Activated T-cell treated with anti-CD3 and anti-CD28 coated beads for 4 hours (primary cell): ENCODE data around the gene G6PC2.
"Not testable (repeated sequence)": the region's sequence is repeated elsewhere in the genome, so short reads cannot be mapped to it uniquely, and the experiment has no call there.

ENCODE experiments used
- DNase-seq: peaks from one replicate; pipeline ENCODE4 v3.0.0-alpha.2; 2020

G6PC2 gene

DNA sequence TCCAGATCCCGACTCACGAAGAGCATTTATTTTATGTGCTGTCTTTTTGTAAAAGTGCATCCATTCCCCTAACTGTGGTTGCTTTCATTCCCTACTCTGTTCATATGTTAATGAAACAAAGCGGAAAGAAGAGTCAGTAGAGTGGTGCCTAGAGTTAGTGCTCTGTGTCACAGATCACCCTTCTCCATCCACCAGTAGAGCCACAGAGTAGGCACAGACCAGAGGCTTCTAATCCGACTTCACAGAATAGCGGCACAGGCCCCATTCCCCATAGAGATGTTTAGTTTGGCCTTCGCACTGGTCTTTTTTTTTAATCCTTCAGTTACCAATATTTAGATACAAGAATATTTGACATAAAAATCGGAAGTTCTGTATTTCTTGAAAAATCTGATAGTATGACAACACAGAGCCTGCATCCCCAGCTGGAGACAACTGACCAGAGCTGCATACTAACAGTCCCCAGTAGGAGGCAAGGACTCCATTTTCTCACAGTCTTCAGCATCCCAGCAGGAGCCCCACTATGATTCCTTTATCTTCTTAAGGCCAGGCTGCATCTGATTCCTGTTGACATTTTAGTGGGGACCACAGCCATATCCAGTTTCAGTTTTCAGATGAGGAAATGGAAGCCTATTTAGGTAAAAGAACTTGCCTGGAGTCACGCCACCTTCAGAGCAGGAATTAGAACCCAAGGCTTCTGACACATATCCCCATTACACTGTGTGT, 7.0 kb downstream of the G6PC2 start:
- DNase-seq = no peak

DNA sequence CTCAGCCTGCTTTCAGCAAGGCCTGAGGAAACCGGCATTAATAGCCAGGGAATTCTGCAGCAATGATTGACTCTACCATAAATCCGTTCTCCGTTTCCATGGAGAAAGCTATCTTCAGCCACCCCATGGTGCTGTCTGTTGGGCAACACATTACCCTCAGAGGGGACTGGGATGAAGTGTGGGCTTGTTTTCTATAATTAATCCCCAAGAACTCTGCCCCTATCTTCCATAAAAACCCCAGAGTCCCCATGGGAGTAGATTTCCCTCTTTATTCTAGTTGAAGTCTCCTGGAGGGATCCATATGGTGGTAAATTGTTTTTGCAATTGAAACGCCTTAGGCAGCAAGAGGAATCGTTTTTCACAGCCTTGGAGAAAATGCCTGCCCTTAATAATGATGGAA, 9.2 kb downstream of the G6PC2 start:
- no peak for DNase-seq

DNA sequence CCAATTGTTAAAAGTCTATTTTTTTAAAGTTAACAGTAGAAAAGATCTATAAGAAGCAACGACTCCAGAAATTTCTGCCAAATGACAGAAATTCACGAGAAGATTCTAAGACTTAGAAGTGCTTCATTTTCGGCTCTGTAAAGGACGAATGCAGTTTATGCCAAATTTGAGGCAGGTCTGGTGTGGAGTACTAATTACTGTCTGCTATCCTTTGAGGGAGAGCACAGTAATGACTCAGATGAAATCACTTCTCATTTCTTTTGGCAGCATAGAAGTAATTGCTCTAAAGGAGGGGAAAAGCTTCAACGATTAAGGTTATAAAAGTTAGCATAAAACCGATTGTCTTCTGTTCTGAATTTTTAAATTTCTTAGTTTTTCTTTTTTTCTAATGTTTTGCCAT, 11.4 kb downstream of the G6PC2 start:
- no peak for DNase-seq

DNA sequence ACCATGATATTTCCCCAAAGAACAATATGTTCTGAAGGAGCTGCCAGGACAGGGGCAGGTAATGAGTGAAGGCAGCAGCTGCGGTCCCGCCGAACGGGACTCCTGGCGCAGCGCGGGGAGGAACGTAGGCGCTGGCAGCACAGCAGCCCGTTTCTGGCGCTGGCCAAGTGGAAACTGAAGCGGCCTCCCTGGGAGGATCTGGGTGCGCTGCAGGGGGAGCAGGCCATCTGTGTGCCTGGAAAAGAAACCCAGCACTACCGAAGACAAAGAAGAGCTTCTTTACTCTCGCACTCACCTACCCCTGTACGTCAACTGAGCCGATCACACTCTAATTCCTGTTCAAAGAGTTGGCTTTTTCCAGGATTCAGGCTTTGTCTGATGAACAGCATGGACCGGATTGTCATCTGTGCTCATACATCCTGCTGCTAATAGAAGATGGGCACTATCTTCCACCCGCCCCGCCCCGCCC, 11.8 kb downstream of the G6PC2 start:
- no peak for DNase-seq

DNA sequence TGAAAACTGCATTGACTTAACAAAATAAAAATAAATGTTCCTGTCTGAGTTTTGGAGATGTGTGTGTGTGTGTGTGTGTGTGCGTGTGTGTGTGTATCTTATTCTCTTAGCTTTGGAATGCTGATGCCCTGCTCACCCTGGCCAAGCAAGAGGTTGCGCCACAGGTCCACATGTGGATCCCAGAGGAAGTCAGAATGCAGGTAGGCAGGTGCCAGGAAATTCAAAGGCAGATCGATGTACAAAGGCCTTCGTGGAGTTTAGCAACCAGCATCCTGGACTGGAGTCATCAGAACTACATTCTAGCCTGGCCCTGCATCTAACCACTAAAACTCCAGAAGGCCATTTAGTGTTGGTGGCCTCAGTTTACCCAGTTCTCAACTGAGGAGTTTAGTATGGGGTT, 12.4 kb downstream of the G6PC2 start:
- DNase-seq = no peak

DNA sequence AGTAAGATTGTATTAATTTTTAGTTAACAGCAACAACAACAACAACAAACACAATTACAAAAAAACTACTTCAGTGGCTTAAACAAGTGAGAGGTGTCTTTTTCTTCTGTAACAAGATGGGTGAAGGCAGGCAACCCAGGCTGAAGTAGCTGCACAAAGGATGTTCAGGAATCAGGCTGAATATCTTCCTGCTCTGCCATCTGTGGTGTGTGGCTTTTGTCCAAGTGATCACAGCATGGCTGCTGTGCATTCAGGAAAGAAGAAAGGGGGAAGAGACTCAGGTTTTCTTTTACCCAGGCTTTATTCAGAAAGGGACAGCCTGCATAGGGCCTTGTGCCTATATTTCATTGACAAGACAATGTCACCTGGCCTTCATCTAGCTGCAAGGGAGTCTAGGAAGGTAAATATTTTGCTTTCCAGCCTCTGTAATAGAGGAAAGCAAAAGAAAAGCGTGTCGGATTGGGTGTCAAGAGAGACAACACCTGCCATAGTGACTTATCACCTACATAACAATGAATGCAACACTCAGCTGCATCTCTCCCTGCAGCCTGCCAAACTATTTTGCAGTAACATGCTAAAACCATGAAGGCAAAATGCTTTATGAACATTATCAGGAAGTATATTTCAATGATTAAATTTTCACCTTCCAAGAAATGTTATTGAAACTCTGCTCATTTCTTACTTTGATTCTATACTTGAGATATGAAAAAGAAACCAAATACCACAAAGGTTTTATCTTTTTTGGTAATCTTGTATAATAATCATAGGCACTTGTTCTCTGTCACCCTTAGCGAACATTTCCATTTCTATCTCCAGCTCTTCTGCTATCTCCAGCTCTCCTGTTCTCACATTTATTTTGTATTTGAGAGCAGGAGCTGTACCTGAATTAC, 14.6 kb downstream of the G6PC2 start:
- no peak for DNase-seq

DNA sequence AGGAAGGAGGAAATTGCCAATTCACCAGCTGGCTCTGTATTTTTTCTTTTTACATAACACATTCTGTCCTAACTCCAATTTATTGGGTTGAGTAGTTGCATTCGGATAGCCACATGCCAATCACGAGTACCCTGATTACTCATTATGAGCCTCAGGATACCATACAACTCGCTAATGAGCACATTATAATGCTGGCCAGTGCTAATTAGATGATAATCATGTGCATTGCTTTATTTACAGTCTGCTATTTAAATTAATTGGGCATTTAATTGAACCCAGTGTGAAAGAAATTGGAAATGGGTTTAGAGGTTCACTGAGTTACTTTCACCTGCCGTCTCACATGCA, 15.2 kb downstream of the G6PC2 start:
- no peak for DNase-seq

DNA sequence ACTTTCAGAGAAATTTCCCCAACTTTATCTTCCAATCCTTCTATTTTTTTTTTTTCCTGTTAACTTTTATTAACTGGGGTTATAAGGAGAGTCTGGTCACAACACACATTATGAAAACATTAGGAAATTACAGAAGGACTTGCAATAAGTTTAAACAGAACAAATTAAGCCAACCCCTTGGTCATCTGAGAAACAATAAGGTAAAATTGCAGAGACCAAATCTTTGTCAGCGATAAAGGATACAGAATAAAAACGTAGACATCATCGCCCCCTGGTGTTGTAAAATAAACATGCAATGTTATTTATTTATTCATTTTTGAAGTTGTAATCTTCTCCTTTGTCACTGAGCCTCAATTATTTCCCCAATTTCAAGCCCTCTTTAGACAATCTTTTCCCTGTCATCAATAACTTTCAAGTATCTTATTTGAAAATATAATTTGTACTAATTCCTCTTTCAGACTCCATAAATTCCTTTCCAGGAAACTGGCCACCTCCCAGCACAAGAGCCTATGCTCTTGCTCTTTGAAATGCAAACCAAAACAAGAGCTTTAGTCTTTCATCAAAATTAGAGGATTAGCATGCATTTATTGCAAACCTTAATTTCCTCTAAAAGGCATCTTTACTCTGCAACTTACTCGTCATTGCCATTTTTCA, 19.5 kb downstream of the G6PC2 start:
- DNase-seq = no peak

DNA sequence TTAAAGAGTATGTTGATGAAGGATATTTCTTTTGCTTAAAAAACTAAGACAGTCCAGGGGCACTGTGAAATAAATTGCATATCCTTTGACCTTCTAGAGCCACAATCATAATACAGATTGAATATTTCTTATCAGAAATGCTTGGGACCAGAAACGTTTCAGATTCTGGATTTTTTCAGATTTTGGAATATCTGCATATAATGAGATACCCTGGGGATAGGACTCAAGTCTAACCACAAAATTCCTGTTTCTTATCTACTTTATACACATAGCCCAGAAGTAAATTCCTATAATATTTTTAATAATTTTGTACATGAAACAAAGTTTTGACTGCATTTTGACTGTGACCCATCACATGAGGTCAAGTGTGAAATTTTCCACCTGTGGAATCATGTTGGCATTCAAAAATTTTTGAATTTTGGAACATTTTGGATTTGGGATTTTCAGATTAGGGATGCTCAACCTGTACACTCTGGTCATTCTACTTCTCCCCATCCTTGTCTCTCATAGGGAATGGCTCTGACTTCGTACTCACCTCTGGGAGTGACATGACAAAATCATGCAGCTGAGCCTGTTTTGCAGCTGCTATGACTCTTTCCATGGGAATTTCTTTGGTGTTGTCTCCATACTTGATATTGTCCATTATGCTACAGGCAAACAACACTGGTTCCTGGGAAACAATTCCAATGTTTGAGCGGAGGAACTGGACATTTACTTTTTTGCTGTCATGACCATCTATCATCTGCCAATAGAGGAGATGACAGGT, 25.7 kb downstream of the G6PC2 start:
- DNase-seq = no peak

DNA sequence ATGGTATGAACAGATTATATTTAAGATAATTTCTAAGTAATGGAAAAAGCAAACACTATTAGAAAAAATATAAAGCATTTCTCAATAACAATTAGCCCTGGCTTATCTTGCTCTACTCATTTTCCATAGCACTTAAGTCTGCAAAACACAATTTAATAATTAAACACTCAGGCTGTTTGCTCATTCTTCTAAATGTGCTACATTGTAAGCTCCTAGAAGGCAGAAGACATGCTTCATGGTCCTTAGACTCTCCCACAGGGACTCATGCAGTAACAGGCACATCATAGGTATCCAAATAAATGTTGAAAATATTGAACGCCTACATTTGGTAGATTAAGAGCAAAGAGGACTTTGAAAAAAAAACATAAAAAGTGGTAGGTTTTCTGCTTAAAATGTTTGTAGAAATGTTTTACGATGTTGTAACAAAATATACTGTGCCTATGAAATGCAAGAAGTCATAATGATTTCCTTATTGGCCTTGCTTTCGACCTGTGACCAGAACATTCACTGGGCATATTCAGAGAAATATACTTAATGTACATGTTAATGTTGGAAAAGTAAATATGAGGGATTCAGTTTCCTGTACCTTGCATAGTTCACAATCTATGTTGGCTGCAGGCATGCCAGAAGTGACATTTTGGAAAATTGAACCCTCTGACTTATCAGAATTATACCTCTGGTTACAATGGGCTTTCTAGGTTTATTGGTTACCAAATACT, 27.2 kb downstream of the G6PC2 start:
- DNase-seq = no peak

DNA sequence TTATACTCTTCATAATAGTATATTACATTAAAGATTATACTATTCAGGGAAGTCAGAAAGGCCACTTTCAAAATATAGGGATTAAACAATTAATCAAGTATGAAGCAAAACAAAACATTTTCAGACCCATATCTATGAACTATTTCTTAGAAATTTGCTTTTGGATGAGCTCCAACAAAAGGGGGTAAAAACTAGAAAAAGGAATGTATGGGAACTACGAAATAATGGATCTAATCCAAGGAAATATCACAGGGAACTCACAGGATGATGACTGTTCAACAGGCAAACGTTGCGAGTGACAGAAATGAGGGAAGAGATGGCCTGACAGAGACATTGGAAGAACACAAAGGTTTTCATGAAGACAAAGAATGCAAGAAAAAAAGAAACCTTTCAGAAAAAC, 27.9 kb downstream of the G6PC2 start:
- no peak for DNase-seq

DNA sequence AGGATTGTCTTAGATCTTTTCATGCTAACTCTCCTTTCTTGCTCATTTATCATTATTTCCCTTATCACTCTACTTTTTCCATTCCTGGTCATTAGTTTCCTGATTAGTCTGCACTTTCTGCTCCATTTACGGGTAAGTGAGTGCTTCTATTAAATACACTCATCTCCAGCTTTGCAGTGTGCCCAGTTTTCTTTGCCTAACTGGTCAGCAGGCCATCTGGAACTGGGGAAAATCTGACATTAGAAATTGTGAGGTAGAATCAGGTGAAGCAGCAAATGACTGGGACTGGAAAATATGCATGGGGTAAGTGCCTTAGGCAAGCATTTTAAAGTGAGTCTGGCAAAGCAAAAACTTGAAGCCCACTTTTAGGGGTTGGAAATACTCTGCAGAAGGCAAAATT, 29.2 kb downstream of the G6PC2 start:
- DNase-seq = no peak

DNA sequence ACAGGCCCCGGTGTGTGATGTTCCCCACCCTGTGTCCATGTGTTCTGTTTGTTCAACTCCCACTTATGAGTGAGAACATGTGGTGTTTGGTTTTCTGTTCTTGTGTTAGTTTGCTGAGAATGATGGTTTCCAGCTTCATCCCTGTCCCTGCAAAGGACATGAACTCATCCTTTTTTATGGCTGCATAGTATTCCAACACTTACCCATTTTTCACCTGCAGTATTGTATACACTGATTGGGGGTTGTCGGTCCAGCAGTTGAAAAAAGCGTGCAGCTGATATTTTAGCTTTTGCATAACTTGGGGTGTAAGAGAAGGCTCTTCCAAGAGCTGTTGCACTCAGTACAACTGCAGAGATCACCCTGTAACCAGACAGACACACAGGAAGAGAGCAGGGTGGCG, 31.1 kb downstream of the G6PC2 start:
- DNase-seq = not testable (repeated sequence)

DNA sequence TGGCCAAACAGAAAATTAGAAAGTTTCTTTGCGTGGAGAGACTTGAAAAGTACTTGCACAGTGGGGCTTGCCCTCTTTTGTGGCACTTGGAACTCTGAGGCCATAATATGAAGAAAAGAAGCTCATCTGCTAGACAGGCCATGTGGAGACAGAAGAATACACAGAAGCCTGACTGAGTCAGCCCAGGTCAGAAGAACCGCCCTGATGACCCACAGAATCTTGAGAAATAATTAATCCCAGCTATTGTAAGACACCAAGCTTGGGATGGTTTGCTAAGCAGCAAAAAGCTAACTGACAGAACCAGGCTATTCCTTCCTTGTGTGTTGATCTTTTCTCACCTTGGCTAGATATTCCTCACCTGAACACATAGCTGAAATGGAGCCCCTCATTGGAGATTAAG, 33.7 kb downstream of the G6PC2 start:
- no peak for DNase-seq

DNA sequence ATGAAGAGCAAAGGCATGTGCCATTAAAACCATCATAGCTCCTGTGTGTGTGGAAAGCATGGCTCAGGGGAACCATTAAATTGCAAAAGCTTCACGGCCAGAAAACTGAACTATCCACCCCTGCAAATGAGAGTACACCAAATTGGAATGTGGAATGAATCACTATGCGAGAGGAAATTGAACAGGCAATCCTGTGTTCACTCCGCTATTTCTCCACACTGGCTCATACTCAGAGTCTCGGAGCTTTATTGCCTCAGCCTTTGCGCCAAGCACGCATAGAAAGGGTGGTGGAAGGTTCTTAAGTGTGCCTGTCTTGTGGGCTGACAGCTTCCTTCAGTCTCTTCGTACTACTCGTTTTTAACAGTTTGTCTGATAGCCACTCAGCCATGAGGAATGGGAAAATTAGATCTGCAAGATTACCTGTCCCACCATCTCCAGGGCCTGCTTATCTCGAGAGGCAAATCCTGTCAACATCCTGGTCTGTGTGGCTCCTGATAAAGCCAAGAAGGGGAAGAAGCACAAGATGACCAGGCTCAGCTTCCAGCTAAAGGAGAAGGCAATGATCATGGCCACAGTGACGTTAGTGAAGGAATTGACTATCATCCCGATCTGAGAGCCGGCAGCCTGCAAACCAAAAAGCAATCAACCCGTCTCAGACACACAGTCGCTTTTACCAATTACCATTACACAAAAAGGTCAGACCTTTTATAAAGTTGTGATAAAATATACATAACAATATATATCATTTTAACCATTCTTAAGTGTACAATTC, 34.9 kb downstream of the G6PC2 start:
- no peak for DNase-seq

DNA sequence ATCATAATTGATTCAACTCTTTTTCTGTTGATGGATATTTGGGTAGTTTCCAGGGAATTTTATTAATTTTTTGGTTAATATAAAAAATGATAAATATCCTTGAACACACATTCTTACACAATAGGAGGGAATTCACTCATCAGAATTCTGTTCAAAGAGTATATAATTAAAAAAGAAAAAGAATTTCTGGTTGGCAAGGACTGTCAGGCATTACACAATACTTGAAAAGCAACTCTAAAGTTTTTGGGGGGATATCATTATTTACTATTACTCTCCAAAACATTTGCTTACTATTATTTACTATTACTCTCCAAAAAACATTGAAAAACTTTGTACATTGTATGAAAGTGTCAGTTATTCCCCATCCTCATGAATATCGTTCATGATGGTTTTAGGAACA, 38.0 kb downstream of the G6PC2 start:
- DNase-seq = no peak

DNA sequence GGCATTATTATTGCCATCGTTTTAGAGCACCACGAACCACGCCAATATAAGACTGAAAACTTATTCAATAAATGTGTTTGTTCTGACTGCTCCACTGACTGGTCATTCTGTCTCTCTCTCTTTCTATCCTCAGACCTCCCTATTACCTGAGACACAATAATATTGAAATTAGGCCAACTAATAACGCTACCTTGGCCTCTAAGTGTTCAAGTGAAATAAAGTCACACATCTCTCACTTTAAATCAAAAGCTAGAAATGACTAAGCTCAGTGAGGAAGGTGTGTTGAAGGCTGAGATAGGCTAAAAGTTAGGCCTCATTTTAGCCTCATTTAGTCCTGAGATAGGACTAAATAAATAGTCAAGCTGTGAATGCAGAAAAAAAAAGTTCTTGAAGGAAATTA, 38.8 kb downstream of the G6PC2 start:
- DNase-seq = no peak

DNA sequence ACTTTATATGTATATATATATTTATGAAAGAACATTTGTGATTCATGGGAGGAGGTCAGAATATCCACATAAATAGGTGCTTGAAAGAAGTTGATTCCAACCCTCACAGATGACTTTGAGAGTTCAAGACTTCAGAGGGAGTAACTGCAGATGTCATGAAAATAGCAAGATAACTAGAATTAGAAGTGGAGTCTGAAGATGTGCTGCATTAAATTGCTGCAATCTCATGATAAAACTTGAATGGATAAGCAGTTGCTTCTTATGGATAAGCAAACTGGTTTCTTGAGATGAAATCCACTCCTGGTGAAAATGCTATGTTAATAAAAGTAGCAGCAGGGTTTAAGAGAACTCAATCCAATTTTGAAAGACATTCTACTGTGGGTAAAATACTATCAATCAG, 40.2 kb downstream of the G6PC2 start:
- no peak for DNase-seq

DNA sequence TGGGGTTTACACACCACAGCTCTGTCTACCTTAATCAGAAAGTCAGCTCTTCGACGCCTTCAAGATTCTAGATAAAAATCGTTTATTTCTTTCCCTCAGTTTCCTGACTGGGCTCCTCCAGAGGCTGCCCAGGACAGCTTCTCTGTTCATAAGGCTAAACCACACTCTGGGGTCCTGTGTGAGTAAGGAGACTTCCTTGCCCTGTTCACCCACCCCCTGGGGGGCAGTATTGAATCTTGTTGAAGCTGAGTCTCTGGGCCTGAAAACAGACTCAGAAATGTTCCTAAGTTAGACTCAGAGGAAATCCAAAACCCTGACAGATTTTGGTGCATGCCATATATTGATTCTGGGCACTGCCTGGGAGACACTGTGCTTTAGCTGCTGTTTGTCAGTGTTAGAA, 43.0 kb downstream of the G6PC2 start:
- no peak for DNase-seq

DNA sequence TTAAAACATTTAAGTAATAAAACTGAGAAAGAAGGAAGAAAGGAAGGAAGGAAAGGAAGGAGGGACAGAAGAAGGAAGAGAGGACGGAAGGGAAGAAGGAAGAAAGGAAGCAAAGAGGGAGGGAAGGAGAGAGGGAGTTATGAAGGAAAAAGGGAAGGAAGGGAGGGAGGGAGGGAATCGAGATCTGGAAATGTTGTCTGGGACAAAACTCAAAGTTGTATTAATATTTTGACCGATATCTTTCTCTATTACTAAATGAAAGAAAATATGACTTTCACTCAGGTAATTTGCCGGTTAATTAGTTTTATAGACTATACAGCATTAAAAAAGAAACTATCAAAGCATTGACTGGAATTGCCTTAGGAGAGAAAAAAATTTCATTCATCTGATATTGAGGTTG, 44.4 kb downstream of the G6PC2 start:
- no peak for DNase-seq

DNA sequence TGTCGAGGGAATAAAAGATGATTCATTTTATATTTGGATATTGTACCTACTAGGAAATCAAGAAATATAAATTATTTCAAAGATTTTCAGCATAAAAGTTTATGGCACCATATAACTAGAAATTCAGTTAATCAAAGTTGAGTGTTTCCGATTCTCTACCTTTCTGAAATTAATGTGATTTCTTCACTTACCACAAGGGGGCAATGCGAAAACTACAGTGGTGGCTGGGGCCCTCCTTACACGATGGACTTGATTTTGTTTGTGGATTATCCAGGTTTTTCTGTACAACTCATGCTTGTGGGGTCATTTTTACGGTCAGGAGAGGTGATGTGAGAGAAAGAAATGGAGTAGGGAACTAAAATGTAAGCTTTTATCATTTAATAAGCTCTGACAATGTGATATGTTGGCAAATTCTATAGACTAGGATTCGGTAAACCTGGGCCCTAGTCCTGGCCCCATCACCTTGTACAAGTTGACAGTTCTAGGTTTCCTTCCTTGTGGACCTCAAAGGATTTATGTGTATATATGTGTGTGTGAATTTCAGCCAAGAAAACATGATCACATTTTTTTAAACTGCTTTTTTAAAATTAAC, 47.6 kb downstream of the G6PC2 start:
- no peak for DNase-seq
